ENCODE results near the gene NOTCH2. TPM values are rescaled to one million over a fixed set of nuclear protein-coding genes. Genes with fewer than 3 reads are reported as not detected.
A peak's percentile ranks its signal among the peaks of the same experiment; 100 is the strongest.

The NOTCH2 gene
- total RNA-seq, 1 experiment from 2014 or later = 55.7 TPM

DNA sequence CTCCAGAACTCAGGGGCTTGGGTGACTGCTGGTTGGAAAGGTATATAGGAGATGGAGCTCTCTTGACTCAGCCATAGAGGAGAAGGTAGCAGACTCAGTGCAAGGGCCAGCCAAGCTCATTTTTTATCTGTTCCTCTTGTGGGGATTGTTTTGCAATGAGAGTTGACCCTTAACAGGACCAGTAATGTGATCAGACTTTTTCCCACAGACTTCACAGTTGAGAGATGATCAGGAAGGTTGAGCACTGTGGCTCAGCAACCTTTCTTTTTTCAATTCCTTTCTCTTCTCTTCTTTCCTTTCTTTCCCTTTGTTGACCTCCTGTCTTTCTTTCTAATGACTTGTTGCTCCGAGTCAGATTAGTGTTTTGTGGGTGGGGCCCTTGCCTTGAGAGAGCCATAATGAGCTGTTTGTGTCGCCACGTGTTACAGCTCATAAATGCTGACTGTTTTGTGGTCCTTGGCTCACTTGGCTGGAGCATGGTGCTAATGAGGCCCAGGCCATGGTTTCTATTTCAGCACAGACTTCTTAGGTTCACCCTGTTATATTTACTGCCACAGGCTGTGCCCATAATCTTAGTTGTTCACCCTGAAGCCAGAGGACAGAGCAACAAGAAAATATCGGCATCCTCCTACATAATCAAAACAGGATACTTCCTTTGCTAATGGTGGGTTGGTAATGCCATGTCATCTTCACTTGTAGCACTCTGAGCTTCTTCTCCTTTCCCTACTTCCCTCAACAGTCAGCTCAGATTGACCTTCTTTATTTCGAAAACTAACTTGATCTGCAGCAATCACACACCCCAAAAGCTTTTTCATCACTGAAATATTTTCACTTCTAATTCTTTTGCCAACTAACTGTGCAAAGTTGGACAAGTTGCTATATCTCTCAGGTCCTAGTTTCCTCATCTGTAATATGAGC is 187.1 kb downstream of the NOTCH2 start:
- intact Hi-C loops (cut with micrococcal nuclease; ENCODE audit: unreplicated experiment) = no loop called here
- ChIA-PET POLR2A (ENCODE audit: low non-redundant PET) (no interaction called here), CTCF (no interaction called here)
- no peaks in the 10 kb centered on the region for H3K27me3 ChIP-seq (replicated peaks; ENCODE audit: insufficient read depth, low read depth, low read length, poor library complexity)
- DNase-seq (ENCODE audit: low spot score) = no peak
- H3K36me3 ChIP-seq (ENCODE audit: insufficient read depth, low read length, poor library complexity, severe bottlenecking) = no peaks in the 10 kb centered on the region
- H3K27ac ChIP-seq (ENCODE audit: low read depth, low read length, poor library complexity, severe bottlenecking) = no peak overlapping the region
- no peaks in the 10 kb centered on the region for H3K9me3 ChIP-seq (ENCODE audit: low read depth, low read length, poor library complexity, severe bottlenecking)
- H3K4me3 ChIP-seq (ENCODE audit: low read depth, low read length, poor library complexity, severe bottlenecking) = no peak overlapping the region
- no peak for TF ChIP-seq EZH2 (IDR thresholded peaks at IDR 0.05; ENCODE audit: borderline replicate concordance, low read depth, low read length, poor library complexity, severe bottlenecking)
- TF ChIP-seq, protein P1, sequence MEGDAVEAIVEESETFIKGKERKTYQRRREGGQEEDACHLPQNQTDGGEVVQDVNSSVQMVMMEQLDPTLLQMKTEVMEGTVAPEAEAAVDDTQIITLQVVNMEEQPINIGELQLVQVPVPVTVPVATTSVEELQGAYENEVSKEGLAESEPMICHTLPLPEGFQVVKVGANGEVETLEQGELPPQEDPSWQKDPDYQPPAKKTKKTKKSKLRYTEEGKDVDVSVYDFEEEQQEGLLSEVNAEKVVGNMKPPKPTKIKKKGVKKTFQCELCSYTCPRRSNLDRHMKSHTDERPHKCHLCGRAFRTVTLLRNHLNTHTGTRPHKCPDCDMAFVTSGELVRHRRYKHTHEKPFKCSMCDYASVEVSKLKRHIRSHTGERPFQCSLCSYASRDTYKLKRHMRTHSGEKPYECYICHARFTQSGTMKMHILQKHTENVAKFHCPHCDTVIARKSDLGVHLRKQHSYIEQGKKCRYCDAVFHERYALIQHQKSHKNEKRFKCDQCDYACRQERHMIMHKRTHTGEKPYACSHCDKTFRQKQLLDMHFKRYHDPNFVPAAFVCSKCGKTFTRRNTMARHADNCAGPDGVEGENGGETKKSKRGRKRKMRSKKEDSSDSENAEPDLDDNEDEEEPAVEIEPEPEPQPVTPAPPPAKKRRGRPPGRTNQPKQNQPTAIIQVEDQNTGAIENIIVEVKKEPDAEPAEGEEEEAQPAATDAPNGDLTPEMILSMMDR (conservative IDR thresholded peaks at IDR 0.05; ENCODE audit: low read depth, low read length) = no peak
- no TSS peak for BruUV-seq (replicated peaks)
- no peaks in the 10 kb centered on the region for H3K4me1 ChIP-seq (ENCODE audit: insufficient read depth, low read length, poor library complexity, severe bottlenecking)

DNA sequence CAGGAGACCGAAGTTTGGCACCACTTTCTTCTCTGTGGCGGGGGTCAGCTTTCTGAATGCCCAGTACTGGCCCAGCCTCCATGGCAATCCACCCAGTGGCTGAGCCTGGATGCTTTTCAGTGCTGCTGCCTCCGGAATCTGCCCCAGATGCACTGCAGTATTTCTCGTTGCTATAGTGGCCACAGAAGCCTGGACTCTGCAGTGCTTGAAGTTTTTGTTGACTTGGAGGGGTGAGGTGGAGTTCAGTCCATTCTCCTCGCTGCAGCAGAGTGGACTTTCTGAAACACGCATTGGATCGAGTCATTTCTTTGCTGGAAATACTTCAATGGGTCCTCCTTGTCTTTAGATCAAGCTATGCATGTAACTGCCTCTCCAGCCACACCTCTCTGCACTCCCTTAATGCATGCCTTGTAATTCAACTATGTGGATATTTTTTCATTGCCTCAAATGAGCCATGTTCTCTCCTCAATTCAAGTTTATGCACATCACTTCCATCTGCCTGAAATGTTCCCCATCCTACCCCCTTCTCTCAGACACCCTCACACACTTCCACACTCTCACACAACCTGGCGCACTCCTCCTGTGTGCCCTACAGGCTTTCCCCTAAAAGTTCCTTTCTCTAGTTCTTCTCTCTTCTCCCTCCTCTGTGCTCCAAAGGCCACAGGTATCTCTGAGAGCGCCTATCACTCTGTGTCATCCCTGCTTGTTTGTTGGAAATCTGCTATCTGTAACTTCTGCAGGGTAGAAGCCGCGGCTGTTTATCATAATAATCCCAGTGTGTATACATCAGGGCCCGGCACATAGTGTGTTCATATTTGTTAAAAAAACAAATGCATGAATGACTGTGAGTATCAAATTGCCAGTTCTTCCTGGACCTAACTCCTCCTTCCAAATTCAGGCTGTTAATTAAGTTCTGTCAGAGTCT is 189.7 kb downstream of the NOTCH2 start:
- Histone ChIP-seq H3K4me1 (ENCODE audit: insufficient read depth, low read length, poor library complexity, severe bottlenecking) (no peaks in the 10 kb centered on the region), H3K4me3 (ENCODE audit: low read depth, low read length, poor library complexity, severe bottlenecking) (no peak overlapping the region), H3K36me3 (ENCODE audit: insufficient read depth, low read length, poor library complexity, severe bottlenecking) (no peaks in the 10 kb centered on the region), H3K27me3 (replicated peaks; ENCODE audit: insufficient read depth, low read depth, low read length, poor library complexity) (no peaks in the 10 kb centered on the region), H3K9me3 (ENCODE audit: low read depth, low read length, poor library complexity, severe bottlenecking) (no peaks in the 10 kb centered on the region), H3K27ac (ENCODE audit: low read depth, low read length, poor library complexity, severe bottlenecking) (no peak overlapping the region)
- DNase-seq (ENCODE audit: low spot score) = no peak
- intact Hi-C loops (cut with micrococcal nuclease; ENCODE audit: unreplicated experiment) = no loop called here
- ChIA-PET CTCF (no interaction called here), POLR2A (ENCODE audit: low non-redundant PET) (interaction anchor here (0.6 kb wide), 1 partner anchor 283 kb away, joined by 4 read pairs; no protein-coding TSS in a partner anchor)
- BruUV-seq (replicated peaks) = no TSS peak
- TF ChIP-seq, protein P1 (conservative IDR thresholded peaks at IDR 0.05; ENCODE audit: low read depth, low read length) = no peak
- TF ChIP-seq EZH2 (IDR thresholded peaks at IDR 0.05; ENCODE audit: borderline replicate concordance, low read depth, low read length, poor library complexity, severe bottlenecking) = no peak

DNA sequence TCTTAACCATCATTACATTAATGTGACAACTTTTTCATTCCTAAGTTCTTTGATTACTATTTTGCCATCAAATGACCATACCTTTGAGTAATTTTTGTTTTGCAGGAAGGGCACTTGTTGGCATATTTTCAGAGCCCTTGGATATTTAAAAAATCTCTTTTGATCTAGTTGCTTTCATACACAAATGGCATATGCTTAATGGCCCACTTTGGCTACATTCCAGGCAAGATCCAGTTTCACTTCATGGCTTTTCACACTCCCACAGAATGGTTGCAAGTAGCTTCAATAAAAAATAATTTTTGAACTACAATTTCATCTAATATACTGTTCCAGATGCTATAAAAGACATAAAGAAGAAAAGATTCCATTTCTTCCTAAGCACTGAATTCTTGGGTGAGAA is 191.3 kb downstream of the NOTCH2 start:
- POLR2A ChIA-PET (ENCODE audit: low non-redundant PET) = no interaction called here
- Histone ChIP-seq H3K9me3 (ENCODE audit: low read depth, low read length, poor library complexity, severe bottlenecking) (no peaks in the 10 kb centered on the region), H3K27me3 (replicated peaks; ENCODE audit: insufficient read depth, low read depth, low read length, poor library complexity) (no peaks in the 10 kb centered on the region), H3K4me3 (ENCODE audit: low read depth, low read length, poor library complexity, severe bottlenecking) (no peak overlapping the region), H3K36me3 (ENCODE audit: insufficient read depth, low read length, poor library complexity, severe bottlenecking) (no peaks in the 10 kb centered on the region), H3K27ac (ENCODE audit: low read depth, low read length, poor library complexity, severe bottlenecking) (no peak overlapping the region), H3K4me1 (ENCODE audit: insufficient read depth, low read length, poor library complexity, severe bottlenecking) (no peaks in the 10 kb centered on the region)
- TF ChIP-seq, protein P1 (conservative IDR thresholded peaks at IDR 0.05; ENCODE audit: low read depth, low read length) = no peak
- DNase-seq (ENCODE audit: low spot score) = peak; percentile 15
- CTCF ChIA-PET = no interaction called here
- no TSS peak for BruUV-seq (replicated peaks)
- intact Hi-C loops (cut with micrococcal nuclease; ENCODE audit: unreplicated experiment) = no loop called here
